ENCODE results near the gene GKAP1.

- TF ChIP-seq CTCF (IDR thresholded peaks at IDR 0.05; ENCODE audit: low read length) (no peak), EZH2 (IDR thresholded peaks at IDR 0.05; ENCODE audit: borderline replicate concordance, low read length) (no peak)
Observed at GRCh38 chr9:83800236-83801033, 17.1 kb downstream of the GKAP1 start.

Measured in OCI-LY1 (cell line).